ENCODE measurements around the gene APLF. TPM values are rescaled to one million over a fixed set of nuclear protein-coding genes. Genes with fewer than 3 reads are reported as not detected.
A peak's percentile ranks its signal among the peaks of the same experiment; 100 is the strongest.
"Not testable (repeated sequence)": the region's sequence is repeated elsewhere in the genome, so short reads cannot be mapped to it uniquely, and the experiment has no call there.

The APLF gene
- total and polyA plus RNA-seq, 2 experiments from 2014 or later = 3.1 to 5.9 TPM

- TF ChIP-seq CTCF (IDR thresholded peaks at IDR 0.05; ENCODE audit: low read depth, low read length) = no peak
- H3K27me3 ChIP-seq = no peaks in the 10 kb centered on the region
- no peaks in the 10 kb centered on the region for H3K9me3 ChIP-seq (ENCODE audit: low read depth)
- H3K27ac ChIP-seq = no peak overlapping the region
- peaks cover 11% of the 10 kb centered on the region for H3K4me1 ChIP-seq (ENCODE audit: low read depth)
- no peaks in the 10 kb centered on the region for H3K36me3 ChIP-seq
- no peak overlapping the region for H3K4me3 ChIP-seq
- DNase-seq (ENCODE audit: low read depth in 1 of 2, low spot score in 1 of 2) = no peak
Measured at GRCh38 chr2:68482296-68482820, 15.0 kb downstream of the APLF start.

- Histone ChIP-seq H3K4me1 (ENCODE audit: low read depth) (peaks cover 11% of the 10 kb centered on the region), H3K4me3 (no peak overlapping the region), H3K27me3 (no peaks in the 10 kb centered on the region), H3K27ac (no peak overlapping the region), H3K9me3 (ENCODE audit: low read depth) (no peaks in the 10 kb centered on the region), H3K36me3 (no peaks in the 10 kb centered on the region)
- no peak for TF ChIP-seq CTCF (IDR thresholded peaks at IDR 0.05; ENCODE audit: low read depth, low read length)
- no peak for DNase-seq (ENCODE audit: low read depth in 1 of 2, low spot score in 1 of 2)
Measured at GRCh38 chr2:68483011-68483410, 15.6 kb downstream of the APLF start.

GRCh38 chr2:68487773-68488355 is 20.5 kb downstream of the APLF start:
- no peaks in the 10 kb centered on the region for H3K9me3 ChIP-seq (ENCODE audit: low read depth)
- H3K4me1 ChIP-seq (ENCODE audit: low read depth) = no peaks in the 10 kb centered on the region
- H3K4me3 ChIP-seq = no peak overlapping the region
- peak; percentile 45 for TF ChIP-seq CTCF (IDR thresholded peaks at IDR 0.05; ENCODE audit: low read depth, low read length)
- H3K36me3 ChIP-seq = no peaks in the 10 kb centered on the region
- no peak overlapping the region for H3K27ac ChIP-seq
- DNase-seq (ENCODE audit: low read depth in 1 of 2, low spot score in 1 of 2) = peak in 1 of 2 donors; percentile 53
- H3K27me3 ChIP-seq = no peaks in the 10 kb centered on the region

- H3K9me3 ChIP-seq (ENCODE audit: low read depth); H3K27me3 ChIP-seq; H3K4me1 ChIP-seq (ENCODE audit: low read depth); H3K36me3 ChIP-seq; H3K27ac ChIP-seq; H3K4me3 ChIP-seq; DNase-seq (ENCODE audit: low read depth in 1 of 2, low spot score in 1 of 2): not testable (repeated sequence)
Measured at GRCh38 chr2:68488605-68489004, 21.2 kb downstream of the APLF start.

- Histone ChIP-seq H3K36me3 (no peaks in the 10 kb centered on the region), H3K27ac (no peak overlapping the region)
- no peak for TF ChIP-seq CTCF (IDR thresholded peaks at IDR 0.05; ENCODE audit: low read depth, low read length)
Measured at GRCh38 chr2:68489282-68489681, 21.9 kb downstream of the APLF start.

GRCh38 chr2:68491582-68491981 is 24.2 kb downstream of the APLF start:
- Histone ChIP-seq H3K36me3 (no peaks in the 10 kb centered on the region), H3K4me1 (ENCODE audit: low read depth) (no peaks in the 10 kb centered on the region), H3K4me3 (no peak overlapping the region), H3K27ac (no peak overlapping the region), H3K9me3 (ENCODE audit: low read depth) (no peaks in the 10 kb centered on the region), H3K27me3 (no peaks in the 10 kb centered on the region)
- no peak for DNase-seq (ENCODE audit: low read depth in 1 of 2, low spot score in 1 of 2)
- TF ChIP-seq CTCF (IDR thresholded peaks at IDR 0.05; ENCODE audit: low read depth, low read length) = no peak

More at GRCh38 chr2:68489282-68489681, 21.9 kb downstream of the APLF start:
- no peaks in the 10 kb centered on the region for H3K4me1 ChIP-seq (ENCODE audit: low read depth)
- no peaks in the 10 kb centered on the region for H3K27me3 ChIP-seq
- no peak for DNase-seq (ENCODE audit: low read depth in 1 of 2, low spot score in 1 of 2)
- H3K4me3 ChIP-seq = no peak overlapping the region
- no peaks in the 10 kb centered on the region for H3K9me3 ChIP-seq (ENCODE audit: low read depth)
